IPS-20b (cell line): ENCODE results near the gene WRNIP1.

Source experiments
- H3K27ac ChIP-seq: one replicate; pipeline ENCODE4 v1.5.1; 2013; ENCODE audit warnings: low read length
- H3K27me3 ChIP-seq: 2 replicates; pipeline ENCODE4 v1.6.1; 2013; ENCODE audit warnings: mild to moderate bottlenecking, low read length, inconsistent platforms; ENCODE audit not compliant: insufficient read depth
- H3K36me3 ChIP-seq: 2 replicates; pipeline ENCODE4 v1.6.1; 2013; ENCODE audit warnings: low read depth, mild to moderate bottlenecking, inconsistent platforms, low read length, moderate library complexity; ENCODE audit not compliant: insufficient read depth
- H3K4me1 ChIP-seq: 2 replicates; pipeline ENCODE4 v1.6.1; 2013; ENCODE audit warnings: mild to moderate bottlenecking, control low read depth, inconsistent platforms, low read length, moderate library complexity; ENCODE audit not compliant: insufficient read depth
- H3K4me3 ChIP-seq: 2 replicates; pipeline ENCODE4 v1.5.1; 2013; ENCODE audit warnings: mild to moderate bottlenecking, low read length, inconsistent platforms
- H3K9ac ChIP-seq: 2 replicates; pipeline ENCODE4 v1.6.1; 2013; ENCODE audit warnings: low read depth, mild to moderate bottlenecking, inconsistent platforms, low read length, moderate library complexity
- H3K9me3 ChIP-seq: 2 replicates; pipeline ENCODE4 v1.6.1; 2013; ENCODE audit warnings: mild to moderate bottlenecking, low read depth, low read length, inconsistent platforms; ENCODE audit not compliant: insufficient read depth

Gene WRNIP1

GRCh38 chr6:2765896-2766766, 938 bp downstream of the WRNIP1 start:
- Histone ChIP-seq H3K9ac (peak overlapping the region; percentile 83; the same call in 1 of the 2 replicates), H3K27me3 (no peaks in the 10 kb centered on the region), H3K36me3 (peaks cover 11% of the 10 kb centered on the region; the same call in 1 of the 2 replicates), H3K9me3 (no peaks in the 10 kb centered on the region), H3K4me1 (peaks cover 21% of the 10 kb centered on the region; the same call in 1 of the 2 replicates), H3K27ac (no peak overlapping the region), H3K4me3 (peak overlapping the region; percentile 93)

GRCh38 chr6:2766767-2767656, 1.8 kb downstream of the WRNIP1 start:
- Histone ChIP-seq H3K27ac (no peak overlapping the region), H3K4me1 (peaks cover 21% of the 10 kb centered on the region; the same call in 1 of the 2 replicates), H3K4me3 (peak overlapping the region; percentile 93), H3K27me3 (no peaks in the 10 kb centered on the region), H3K9me3 (no peaks in the 10 kb centered on the region), H3K9ac (peak overlapping the region; percentile 83), H3K36me3 (peaks cover 20% of the 10 kb centered on the region)

DNA sequence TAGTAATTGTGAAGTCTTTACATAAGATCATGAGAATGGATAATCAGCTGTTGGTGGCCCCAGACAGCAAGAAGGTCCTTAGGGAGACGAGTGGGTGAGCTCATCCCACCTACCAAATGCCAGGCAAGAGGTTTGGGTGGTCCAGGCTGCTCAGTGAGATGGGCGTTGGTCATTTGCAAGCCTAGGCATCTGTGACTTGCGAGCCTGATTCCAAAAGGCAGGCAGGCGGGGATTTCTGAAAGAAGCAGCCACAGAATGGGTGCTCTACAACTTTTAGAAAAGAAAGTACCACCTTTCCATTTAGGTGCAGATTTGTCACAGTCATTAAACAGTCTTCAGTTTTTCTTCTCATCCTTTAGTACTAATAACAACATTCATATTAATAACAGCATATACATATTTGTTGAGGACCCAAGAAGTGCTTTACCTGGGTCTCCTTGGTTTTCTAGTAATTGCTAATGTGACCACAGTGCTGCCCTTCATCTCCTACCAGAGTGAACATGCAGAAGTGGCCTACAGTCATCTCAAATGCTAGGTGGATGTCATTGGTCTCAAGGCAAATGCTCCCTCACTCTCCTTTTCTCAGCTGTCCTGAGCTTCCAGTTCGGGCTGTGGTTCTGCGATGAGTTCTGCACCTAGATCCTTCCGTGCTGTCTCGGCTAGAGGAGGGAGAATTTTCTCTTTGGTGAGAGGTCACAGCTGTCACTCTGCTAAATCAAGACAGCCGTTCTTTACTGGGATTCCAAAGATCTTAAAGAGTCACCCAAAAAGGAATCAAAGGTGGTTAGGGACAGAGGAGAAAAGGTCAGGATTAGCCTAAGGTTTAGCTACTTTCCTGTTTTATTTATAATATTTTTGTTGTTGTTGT, 2.7 kb downstream of the WRNIP1 start:
- Histone ChIP-seq H3K4me1 (peaks cover 21% of the 10 kb centered on the region; the same call in 1 of the 2 replicates), H3K36me3 (peaks cover 28% of the 10 kb centered on the region), H3K9me3 (no peaks in the 10 kb centered on the region), H3K27me3 (no peaks in the 10 kb centered on the region), H3K9ac (peak overlapping the region; percentile 83; the same call in 1 of the 2 replicates), H3K4me3 (peak overlapping the region; percentile 93), H3K27ac (no peak overlapping the region)

DNA sequence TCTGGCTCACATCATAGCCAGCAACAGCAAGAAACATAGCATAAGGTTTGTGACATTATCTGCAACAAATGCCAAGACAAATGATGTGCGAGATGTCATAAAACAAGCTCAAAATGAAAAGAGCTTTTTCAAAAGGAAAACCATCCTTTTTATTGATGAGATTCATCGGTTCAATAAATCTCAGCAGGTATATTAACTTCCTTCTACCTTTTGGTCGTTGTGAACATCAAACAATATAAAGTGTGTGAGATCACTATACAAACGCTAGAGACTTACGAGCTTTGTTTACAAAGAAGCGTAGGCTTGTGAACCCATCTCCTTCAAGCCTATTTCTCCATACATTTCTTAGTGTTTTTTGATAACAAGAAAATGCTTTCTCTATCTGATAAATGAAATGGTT, 3.5 kb downstream of the WRNIP1 start:
- no peaks in the 10 kb centered on the region for H3K9me3 ChIP-seq
- no peaks in the 10 kb centered on the region for H3K27me3 ChIP-seq
- no peak overlapping the region for H3K27ac ChIP-seq
- H3K9ac ChIP-seq: no peak overlapping the region
- 0 out of 2 replicates have a peak overlapping the region, but pooled peaks have one; percentile 93 for H3K4me3 ChIP-seq
- H3K36me3 ChIP-seq: peaks cover 37% of the 10 kb centered on the region
- peaks cover 21% of the 10 kb centered on the region; the same call in 1 of the 2 replicates for H3K4me1 ChIP-seq

GRCh38 chr6:2770171-2770570, 5.0 kb downstream of the WRNIP1 start:
- H3K9me3 ChIP-seq: no peaks in the 10 kb centered on the region
- H3K36me3 ChIP-seq: peaks cover 50% of the 10 kb centered on the region
- H3K4me3 ChIP-seq: peak overlapping the region; percentile 7; the same call in 1 of the 2 replicates
- H3K27me3 ChIP-seq: no peaks in the 10 kb centered on the region
- H3K27ac ChIP-seq: no peak overlapping the region
- H3K9ac ChIP-seq: no peak overlapping the region
- peaks cover 21% of the 10 kb centered on the region; the same call in 1 of the 2 replicates for H3K4me1 ChIP-seq

GRCh38 chr6:2771079-2771478, 5.9 kb downstream of the WRNIP1 start:
- H3K4me3 ChIP-seq: no peak overlapping the region
- peaks cover 21% of the 10 kb centered on the region; the same call in 1 of the 2 replicates for H3K4me1 ChIP-seq
- H3K27me3 ChIP-seq: no peaks in the 10 kb centered on the region
- H3K36me3 ChIP-seq: peaks cover 52% of the 10 kb centered on the region
- no peak overlapping the region for H3K27ac ChIP-seq
- no peaks in the 10 kb centered on the region for H3K9me3 ChIP-seq
- H3K9ac ChIP-seq: no peak overlapping the region

GRCh38 chr6:2772840-2773239, 7.6 kb downstream of the WRNIP1 start:
- no peak overlapping the region for H3K4me3 ChIP-seq
- peaks cover 52% of the 10 kb centered on the region for H3K36me3 ChIP-seq
- no peak overlapping the region for H3K9ac ChIP-seq
- no peak overlapping the region for H3K27ac ChIP-seq
- H3K9me3 ChIP-seq: no peaks in the 10 kb centered on the region
- peaks cover 10% of the 10 kb centered on the region; the same call in 1 of the 2 replicates for H3K4me1 ChIP-seq
- H3K27me3 ChIP-seq: no peaks in the 10 kb centered on the region

- Histone ChIP-seq H3K27ac (no peak overlapping the region), H3K27me3 (no peaks in the 10 kb centered on the region), H3K9ac (no peak overlapping the region), H3K36me3 (peaks cover 55% of the 10 kb centered on the region), H3K4me3 (no peak overlapping the region), H3K9me3 (no peaks in the 10 kb centered on the region), H3K4me1 (peaks cover 6% of the 10 kb centered on the region; the same call in 1 of the 2 replicates)
Measured at GRCh38 chr6:2773449-2773848, 8.3 kb downstream of the WRNIP1 start.

GRCh38 chr6:2775003-2775402, 9.8 kb downstream of the WRNIP1 start:
- Histone ChIP-seq H3K9me3 (no peaks in the 10 kb centered on the region), H3K4me1 (peaks cover under 1% of the 10 kb centered on the region; the same call in 1 of the 2 replicates), H3K27ac (no peak overlapping the region), H3K36me3 (peaks cover 70% of the 10 kb centered on the region), H3K4me3 (no peak overlapping the region), H3K27me3 (no peaks in the 10 kb centered on the region), H3K9ac (no peak overlapping the region)

DNA sequence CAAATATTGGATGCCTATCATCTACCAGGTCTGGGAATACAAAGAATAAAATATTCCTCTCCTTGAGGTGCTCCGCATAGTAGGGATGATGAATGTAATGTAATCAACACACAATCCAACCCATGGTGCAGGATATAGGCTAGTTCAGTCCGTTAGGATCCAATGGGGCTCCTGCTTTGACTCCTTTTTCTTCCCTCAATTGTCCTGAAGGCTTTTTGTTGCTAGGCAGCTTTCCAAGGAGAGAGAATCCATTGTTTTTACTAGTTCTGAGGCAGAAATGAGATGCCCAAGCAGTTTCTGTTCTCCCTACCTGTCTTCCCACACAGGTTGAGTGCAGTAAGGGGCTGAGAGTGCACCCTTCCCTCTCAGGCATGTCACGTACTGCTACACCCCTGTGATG, 12.1 kb downstream of the WRNIP1 start:
- H3K4me3 ChIP-seq: no peak overlapping the region
- peaks cover 71% of the 10 kb centered on the region for H3K36me3 ChIP-seq
- no peak overlapping the region for H3K27ac ChIP-seq
- no peaks in the 10 kb centered on the region for H3K9me3 ChIP-seq
- H3K27me3 ChIP-seq: no peaks in the 10 kb centered on the region
- H3K9ac ChIP-seq: no peak overlapping the region
- no peaks in the 10 kb centered on the region for H3K4me1 ChIP-seq
